A673 (cell line): ENCODE data around the gene OPRL1.

ENCODE experiments used
- EZH2 ChIP-seq: fragments of 200-600 bp; sonication (generic); IDR thresholded peaks from 2 replicates; pipeline ENCODE4 v1.6.1; 2017; ENCODE audit warnings: borderline replicate concordance, low read depth, mild to moderate bottlenecking, mixed read lengths, antibody characterized with exemption, low read length; ENCODE audit not compliant: poor library complexity, severe bottlenecking
- TF ChIP-seq, protein P1 (sequence below): fragments of 300-800, 200-600 bp; sonication (generic); conservative IDR thresholded peaks from 2 replicates; pipeline ENCODE4 v1.5.1; 2017; ENCODE audit warnings: low read depth, mild to moderate bottlenecking, antibody characterized with exemption, low read length, moderate library complexity, mixed read lengths

DNA sequence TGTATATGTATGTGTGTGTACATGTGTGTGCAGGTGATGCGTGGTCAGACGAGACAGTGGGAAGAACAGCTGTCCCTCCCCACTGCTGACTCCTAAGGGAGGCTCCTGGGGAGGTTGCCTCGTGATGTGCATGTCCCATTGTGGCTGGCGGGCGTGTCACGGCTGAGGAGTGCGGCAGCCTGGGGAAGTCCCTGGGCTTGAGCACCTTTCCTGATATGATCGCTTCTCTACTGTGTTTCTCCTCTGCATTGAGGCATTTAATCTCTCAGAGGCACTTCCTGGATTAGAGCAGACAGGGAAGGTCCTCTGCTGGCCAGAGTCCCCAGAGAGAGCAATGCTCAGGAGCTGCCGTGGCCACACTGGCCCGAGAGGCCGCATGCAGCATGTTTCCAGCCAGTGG lies 16.0 kb downstream of the OPRL1 start:
- TF ChIP-seq, protein P1, sequence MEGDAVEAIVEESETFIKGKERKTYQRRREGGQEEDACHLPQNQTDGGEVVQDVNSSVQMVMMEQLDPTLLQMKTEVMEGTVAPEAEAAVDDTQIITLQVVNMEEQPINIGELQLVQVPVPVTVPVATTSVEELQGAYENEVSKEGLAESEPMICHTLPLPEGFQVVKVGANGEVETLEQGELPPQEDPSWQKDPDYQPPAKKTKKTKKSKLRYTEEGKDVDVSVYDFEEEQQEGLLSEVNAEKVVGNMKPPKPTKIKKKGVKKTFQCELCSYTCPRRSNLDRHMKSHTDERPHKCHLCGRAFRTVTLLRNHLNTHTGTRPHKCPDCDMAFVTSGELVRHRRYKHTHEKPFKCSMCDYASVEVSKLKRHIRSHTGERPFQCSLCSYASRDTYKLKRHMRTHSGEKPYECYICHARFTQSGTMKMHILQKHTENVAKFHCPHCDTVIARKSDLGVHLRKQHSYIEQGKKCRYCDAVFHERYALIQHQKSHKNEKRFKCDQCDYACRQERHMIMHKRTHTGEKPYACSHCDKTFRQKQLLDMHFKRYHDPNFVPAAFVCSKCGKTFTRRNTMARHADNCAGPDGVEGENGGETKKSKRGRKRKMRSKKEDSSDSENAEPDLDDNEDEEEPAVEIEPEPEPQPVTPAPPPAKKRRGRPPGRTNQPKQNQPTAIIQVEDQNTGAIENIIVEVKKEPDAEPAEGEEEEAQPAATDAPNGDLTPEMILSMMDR = no peak
- TF ChIP-seq EZH2 = no peak
